GM18526 (cell line): ENCODE data around the gene C11orf58.

Experiments
- POLR2A ChIP-seq: IDR thresholded peaks from 3 replicates; pipeline ENCODE4 v1.6.1; 2011; ENCODE audit not compliant: insufficient read length; ENCODE audit errors: extremely low read depth

Gene C11orf58

DNA sequence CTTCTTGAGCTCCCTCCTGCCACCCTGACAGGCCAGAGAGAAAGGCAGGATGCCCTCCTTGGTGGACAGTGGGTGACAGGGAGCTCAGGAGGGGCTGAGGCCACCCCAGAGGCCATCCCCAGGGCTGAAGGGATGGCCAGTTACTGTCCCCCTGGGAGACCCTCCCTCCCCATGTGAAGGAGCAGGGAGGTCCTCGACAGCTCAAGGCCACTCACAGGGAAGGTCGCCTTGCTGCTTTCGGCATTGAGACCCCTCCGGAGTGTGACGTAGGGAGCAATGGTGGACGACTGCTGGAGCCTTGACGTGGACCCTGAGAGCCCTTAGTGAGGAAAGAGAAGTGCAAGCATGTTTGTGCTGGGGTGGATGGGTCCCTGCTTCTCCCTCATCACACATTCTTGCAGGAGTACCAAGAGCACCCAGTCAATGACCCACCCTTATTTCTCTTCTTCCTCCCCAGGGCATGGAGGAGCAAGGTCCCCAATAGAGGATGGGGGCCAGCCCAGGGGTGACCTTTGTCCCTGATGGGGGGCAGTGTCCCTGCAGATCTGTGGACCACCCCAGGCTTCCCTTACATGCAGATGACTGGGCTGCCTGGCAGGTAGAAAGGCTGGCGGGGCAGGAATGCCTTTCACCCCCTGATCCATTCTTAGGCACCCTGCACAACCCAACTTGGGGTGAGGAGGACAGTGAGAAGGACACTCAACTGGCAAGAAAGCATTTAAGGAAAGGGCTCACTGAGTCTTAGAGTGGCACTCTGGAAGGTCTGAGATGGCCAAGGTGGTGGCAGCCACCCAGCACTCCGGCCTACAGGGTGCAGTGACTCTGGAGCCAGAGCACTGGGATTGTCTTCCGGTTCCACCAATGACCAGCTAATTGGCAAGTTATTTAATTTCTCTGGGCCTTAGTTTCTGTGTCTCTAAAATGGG lies 51.4 kb downstream of the C11orf58 start:
- no peak for TF ChIP-seq POLR2A

DNA sequence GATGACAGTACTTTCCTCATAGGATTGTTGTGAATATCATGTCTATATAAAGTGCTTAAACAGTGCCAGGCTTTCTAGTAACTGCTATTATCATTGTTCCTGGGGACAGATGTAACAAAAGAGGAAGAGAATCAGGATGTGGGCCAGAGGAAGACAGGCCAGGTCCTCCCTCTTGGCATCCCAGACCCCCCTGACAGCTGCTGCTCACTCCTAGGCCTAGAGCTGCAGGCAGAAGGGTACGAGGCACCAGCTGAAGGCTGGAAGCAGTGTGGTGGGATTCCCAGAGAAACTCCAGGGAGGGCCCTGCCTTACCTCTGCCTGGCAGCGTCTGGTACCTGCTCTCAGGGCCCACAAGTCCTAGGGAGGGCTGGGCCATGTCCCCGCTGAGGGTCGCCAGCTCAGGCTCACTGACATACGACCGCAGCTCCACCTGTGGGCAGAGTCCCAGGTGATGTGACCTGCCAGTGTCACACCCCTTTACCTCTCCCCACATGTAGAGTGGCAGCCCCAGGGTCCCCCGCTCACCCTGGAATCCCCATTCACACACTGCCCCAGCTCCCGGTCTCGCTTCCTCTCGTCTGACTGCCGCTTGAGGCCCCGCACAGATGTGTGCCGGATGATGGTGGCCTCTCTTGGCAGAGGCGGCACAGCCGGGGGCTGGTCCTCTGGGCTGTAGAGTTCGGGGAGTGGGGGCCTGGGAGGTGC lies 52.2 kb downstream of the C11orf58 start:
- TF ChIP-seq POLR2A, result no peak

DNA sequence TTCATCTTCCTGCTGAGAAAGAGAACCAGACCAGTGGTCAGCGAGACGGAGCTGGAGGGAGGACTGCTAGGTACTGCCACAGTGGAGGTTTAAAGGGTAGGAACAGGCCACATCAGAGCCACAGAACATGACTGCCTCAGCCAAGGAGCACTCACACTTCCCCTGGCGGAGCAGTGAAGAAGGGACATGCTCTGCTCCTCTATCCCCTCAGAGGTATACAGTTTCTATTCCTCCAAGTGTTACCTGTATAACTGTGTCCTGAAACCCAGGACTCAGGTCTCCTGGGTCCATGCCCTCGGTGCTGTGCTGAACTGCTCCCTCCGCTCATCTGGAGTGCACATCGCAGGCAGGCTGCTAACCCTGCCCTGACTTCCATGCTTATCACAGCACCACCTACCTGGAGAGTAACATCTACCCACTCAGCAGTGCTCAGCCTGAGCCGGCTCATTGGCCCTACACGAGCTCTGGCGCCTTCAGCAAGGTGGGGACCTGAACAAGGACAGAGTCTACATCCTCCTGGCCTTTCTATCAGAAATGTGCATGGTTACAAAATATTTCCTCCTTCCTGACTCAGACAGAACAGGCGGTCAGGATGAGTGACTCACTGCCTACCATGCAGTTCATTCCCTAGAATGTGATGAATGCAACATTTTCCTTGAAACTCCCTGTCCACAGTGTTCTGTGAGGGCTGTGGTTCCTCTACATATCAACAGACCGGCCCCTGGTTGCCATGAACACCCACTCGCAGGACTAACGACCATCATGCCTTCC lies 52.9 kb downstream of the C11orf58 start:
- no peak for TF ChIP-seq POLR2A

DNA sequence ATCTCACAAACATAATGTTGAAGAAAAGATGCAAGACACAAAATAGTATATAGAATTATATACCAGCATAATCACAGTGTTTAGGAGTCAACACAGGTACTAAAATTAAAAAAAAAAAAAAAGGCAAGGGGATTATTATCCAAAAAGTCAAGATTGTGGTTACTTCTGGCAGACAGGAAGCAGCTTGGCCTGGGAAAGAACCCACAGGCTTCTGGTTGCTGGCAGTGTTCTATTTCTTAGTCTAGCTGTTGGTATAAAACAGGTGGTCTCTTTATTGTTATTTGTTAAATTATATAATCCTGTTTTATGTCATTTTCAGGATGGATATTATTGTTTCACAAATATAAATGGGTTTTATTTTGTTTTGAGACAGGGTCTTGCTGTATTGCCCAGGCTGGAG lies 54.0 kb downstream of the C11orf58 start:
- no peak for TF ChIP-seq POLR2A

DNA sequence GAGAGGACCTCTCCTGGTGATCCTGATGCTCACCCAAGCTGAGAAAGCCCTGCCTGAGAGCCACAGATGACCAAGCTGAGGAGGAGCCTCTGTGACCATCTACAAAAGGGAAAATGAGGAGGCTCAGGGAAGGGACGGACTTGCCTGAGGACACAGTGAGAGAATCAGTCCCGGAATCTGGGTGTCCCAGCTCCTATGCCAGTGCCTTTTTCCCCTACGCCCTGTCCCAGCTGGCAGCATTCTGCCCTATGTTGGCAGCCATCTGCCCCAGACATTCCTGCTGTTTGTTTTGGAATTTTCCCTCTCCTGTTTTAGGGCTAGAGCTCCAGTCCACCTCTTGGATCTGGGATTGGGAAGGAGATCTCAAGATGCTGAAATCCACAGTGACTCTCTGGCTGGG lies 54.6 kb downstream of the C11orf58 start:
- TF ChIP-seq POLR2A, result no peak

DNA sequence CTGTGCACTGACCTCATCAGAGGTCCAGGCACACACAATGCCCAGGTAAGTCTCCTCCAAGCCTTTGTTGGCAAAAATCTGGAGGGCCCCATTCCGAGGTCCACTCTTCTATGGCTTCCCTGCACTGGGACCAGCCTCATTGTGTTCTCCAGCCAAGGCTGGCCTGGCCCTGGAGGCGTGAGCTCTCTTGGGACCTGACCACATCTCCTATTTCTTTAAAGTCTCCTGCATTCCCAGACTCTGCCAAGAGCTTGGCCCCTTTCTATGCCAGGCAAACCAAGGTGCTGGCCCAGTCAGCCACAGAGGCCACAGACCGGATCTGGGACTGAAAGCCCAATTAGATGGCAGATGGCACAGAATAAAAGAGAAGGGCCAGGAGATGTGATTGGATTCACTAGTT lies 55.1 kb downstream of the C11orf58 start:
- TF ChIP-seq POLR2A, result no peak

DNA sequence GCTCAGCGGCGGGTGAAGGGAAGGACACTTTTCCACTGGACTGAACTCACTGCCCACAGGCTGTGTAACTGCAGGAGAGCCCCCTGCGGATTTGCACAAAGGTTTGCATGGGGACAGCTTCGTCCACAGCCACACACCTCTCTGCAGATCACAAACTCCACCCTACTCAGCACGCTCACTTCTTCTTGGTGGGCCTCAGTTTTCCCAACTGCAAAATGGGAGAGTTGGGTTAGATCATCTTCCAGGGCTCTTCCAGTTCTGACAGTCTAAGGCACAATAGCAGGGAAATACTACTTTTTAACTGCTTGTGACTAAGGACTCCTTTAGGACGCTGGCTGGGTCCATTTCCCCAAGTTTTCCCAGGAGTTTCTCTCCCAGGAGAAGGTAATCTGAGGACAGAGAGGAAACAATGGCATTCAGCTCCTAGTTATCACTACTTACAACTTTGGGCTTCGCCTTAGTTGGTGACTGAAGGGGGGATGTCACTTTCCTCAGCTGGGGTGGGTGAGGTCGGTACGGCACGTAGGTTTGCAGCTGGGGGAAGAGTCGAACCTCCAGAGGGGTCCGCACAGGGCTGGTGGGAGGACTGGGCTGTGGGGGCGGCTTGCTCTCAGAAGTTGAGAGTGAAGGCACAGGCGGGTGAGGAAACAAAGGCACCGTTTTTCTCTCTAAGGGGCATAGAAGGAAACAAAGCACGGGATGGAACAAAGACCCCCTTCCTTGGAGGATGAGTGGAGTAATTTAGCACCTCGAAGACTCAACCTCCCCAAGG lies 55.8 kb downstream of the C11orf58 start:
- no peak for TF ChIP-seq POLR2A

DNA sequence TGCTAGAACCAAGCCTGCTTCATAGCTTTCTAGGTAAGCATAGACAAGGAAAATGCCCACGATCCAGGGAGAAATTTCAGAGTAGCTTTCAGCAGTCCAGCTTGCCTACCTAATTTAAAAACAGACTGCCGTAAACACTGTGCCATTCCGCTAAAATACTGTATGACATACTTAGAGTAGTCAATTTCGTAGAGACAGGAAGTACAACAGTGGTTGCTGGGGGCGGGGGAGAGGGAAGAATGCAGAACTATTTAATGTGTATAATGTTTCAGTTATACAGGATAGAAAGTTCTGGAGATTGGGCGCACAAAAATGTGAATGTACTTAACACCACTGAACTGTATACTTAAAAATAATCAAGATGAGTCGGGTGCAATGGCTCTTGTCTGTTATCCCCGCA lies 56.7 kb downstream of the C11orf58 start:
- no peak for TF ChIP-seq POLR2A

DNA sequence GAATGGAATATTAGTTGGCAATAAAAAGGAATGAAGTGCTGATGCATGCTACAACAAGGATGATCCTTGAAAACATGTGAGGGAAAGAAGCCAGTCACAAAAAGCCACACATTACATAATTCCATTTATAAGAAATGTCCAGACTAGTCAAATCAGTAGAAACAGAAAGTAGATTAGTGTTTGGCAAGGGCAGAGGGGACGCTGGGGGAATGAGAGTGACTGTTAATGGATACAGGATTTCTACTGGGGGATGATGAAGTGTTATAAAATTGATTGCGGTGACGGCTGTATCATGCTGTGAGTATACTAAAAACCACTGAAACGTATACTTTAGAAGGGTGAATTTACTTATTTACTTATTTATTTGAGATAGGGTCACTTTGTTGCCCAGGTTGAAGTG lies 57.9 kb downstream of the C11orf58 start:
- TF ChIP-seq POLR2A, result no peak

DNA sequence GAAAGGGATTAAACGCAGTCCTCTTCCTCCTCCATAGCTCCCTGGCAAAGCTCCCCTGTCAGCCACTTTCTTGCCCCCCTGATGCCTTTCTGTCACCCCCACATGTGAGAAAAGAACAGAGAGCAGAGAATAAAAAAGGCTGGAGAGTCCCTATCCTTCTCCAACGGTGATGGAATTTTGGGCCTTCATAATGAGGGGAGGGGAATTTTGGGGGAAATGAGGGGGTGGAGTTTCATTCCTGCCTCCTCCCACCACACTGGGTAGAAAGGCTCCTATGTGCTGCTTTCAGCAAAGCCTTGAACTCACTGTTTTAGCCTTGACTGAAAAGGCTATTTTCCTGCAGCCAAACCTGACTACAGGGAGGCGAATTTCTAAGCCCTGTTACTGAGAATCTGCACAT lies 59.3 kb downstream of the C11orf58 start:
- TF ChIP-seq POLR2A, result no peak

DNA sequence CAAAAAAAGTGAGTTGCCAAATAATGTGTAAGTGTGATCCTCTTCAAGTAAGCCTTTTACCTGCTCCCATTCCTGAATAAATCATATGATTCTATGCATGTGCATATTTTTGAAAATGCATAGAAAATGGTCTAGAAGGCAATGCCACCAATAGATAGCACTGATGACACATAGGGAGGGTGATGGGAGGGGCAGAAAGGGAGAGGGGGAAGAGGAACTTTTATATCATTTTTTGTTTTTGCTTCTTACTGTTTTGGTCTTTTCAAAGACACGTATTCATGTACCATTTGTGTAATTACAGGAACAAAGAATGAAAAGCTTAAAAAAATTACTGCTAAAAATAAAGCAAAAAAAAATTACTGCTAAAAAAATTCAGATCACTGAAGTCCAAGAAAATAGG lies 60.8 kb downstream of the C11orf58 start:
- TF ChIP-seq POLR2A, result no peak

DNA sequence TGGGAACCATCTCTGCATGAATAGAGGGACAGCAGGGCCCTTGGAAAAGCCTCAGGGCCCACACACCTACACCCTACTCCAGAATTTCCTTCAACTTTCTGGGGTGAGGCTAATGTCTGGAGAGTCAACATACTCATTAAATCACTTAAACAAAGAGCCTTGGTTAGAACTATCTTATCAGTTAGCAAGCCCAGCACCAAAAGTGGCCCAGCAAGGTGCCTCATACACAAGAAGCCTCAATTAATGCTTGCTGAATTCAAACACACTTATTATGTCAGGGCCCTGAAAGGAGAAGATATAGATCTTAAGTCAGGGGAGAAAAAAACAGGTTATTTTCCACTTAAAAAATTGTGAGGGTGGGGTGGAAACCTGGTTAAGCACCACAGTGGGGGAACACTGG lies 61.4 kb downstream of the C11orf58 start:
- TF ChIP-seq POLR2A, result no peak

DNA sequence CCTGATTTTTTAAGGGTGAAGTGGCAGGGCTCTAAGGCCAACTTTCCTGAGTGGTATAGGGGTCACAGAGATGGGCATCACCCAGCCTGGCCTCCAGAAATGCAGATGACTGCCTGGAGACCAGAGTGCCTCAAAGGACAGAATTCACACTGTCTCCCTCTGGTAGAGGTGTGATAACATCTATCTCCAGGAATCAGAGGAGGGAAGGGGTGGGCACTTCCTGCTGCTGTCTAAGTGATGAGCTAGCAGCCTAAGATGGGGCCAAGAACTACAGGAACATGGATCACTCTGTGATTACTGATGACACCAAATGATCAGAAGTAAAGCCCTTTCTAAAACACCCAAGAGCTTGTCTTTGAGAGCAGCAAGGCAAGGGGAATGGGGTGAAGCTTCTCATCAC lies 61.9 kb downstream of the C11orf58 start:
- no peak for TF ChIP-seq POLR2A

DNA sequence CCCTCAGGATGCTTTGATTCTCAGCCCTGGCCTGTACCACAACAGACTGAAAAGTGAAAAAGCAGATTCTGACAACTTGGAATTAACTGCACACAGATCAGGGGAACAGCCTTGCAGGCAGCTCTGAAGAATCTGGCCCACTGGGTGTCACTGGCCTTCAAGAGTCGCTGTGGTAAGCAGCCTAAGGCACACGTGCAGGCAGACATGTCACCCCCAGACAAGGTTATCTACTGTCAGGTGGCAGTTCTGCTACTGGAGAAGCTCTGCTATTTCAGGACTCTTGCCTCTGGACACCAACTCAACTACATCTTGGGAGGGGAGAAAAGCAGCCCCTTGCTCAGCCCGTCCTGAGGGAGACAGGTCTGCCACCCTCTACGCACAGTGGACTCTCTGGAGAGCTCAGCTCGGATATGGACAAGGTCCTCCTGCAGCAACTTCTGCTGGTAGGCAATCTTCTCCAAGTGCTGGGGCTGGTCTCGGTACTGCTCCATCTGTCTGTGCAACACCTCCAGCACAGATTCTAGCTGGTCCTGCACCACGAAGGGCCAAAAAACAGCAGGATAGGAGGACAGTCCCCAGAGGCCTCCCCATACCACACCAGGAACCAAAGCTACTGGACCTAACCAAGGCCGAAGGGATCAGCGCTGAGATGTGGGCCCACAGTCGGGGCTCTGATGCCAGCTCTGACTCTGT lies 63.0 kb downstream of the C11orf58 start:
- no peak for TF ChIP-seq POLR2A

DNA sequence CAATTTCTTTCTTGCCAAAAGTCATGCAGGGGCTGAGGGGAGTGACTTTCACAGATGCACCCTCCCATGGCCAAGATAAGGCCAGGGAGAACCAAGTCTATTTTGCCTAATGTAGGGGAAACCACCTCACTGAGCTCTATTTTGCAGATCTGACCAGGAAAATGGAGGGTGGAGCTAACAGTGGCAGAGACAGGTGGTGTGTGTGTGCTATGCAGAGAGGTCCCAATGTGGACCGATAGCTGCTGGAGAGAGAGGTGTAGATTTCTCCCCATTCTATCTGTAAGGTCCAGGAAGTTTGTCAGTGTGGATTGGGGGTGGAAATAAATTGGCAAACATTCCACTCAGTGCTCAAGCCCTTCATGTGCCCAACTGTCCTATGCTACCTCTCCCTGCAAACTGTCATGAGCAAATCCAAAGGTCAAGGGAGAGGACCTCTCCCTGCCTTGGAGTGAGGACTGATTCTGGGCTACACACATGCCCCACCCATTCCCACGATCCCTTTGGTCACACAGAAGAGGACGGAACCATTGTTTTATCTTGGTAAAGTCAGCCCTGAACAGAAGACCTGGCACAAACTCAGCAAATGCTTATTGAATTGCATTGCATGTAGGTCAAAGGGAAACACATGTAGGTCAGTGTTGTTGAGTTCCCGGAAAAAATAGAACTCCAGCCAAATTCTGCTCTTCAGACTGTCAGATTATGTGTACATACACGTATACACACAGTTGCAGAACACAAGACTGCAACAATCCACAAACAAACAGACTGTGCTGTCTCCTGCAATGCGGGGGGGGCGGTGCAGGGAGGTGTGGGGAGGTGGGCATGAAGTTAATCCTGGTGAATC lies 65.9 kb downstream of the C11orf58 start:
- no peak for TF ChIP-seq POLR2A
